IMR-90 (cell line): ENCODE data around the gene BTD. TPM values are rescaled to one million over a fixed set of nuclear protein-coding genes. Genes with fewer than 3 reads are reported as not detected.

Experiments used
- ATAC-seq: fragments of 200-7000 bp; cut with Tn5 transposase; 2 replicates; pipeline ENCODE4 v1.9.1; 2020; ENCODE audit warnings: low read depth, mild to moderate bottlenecking, moderate library complexity
- BruUV-seq: library from RNA; stranded (reverse); fragments of 400-500 nt; replicated peaks from 2 replicates; lab custom pipeline; 2021; lab: Mats Ljungman, UMichigan
- CTCF ChIA-PET: fragments of 300-600 bp; formaldehyde crosslinking; extraction: SDS; loops from one replicate; lab custom pipeline; 2021; ENCODE audit warnings: antibody characterized with exemption; lab: Yijun Ruan, JAX
- POLR2A ChIA-PET: fragments of 300-600 bp; sonication (Branson Sonifier 250); formaldehyde crosslinking; loops from one replicate; lab custom pipeline; 2022; ENCODE audit warnings: antibody characterized with exemption; ENCODE audit not compliant: unreplicated experiment; lab: Charles Lee
- DNase-seq: peaks from one replicate; pipeline ENCODE4 v3.0.0; 2013
- H2AFZ ChIP-seq: replicated peaks from 2 replicates; pipeline ENCODE3; 2013; ENCODE audit warnings: low read length, mild to moderate bottlenecking; ENCODE audit not compliant: poor library complexity
- H2AK5ac ChIP-seq: 2 replicates; pipeline ENCODE4 v1.6.1; 2013; ENCODE audit warnings: low read depth, low read length, inconsistent platforms
- H2AK9ac ChIP-seq: replicated peaks from 2 replicates; pipeline ENCODE3; 2013; ENCODE audit warnings: mild to moderate bottlenecking, low read depth, low read length, moderate library complexity; ENCODE audit not compliant: poor library complexity
- H2BK120ac ChIP-seq: 2 replicates; pipeline ENCODE4 v1.6.1; 2013; ENCODE audit warnings: low read depth, low read length, inconsistent platforms
- H2BK15ac ChIP-seq: 3 replicates; pipeline ENCODE4 v1.6.1; 2013; ENCODE audit warnings: low read depth, low read length, inconsistent platforms
- H2BK20ac ChIP-seq: 2 replicates; pipeline ENCODE4 v1.6.1; 2013; ENCODE audit warnings: low read depth, mild to moderate bottlenecking, inconsistent platforms, low read length, moderate library complexity
- H2BK5ac ChIP-seq: 2 replicates; pipeline ENCODE4 v1.6.1; 2013; ENCODE audit warnings: mild to moderate bottlenecking, low read depth, low read length, inconsistent platforms; ENCODE audit not compliant: poor library complexity, severe bottlenecking
- H3K14ac ChIP-seq: replicated peaks from 2 replicates; pipeline ENCODE4 v1.6.1; 2013; ENCODE audit warnings: low read depth, low read length, inconsistent platforms
- H3K18ac ChIP-seq: 2 replicates; pipeline ENCODE4 v1.6.1; 2013; ENCODE audit warnings: low read depth, low read length, control low read depth
- H3K23ac ChIP-seq: 2 replicates; pipeline ENCODE4 v1.6.1; 2013; ENCODE audit warnings: low read depth, low read length, inconsistent platforms
- H3K27ac ChIP-seq: 2 replicates; pipeline ENCODE4 v1.5.1; 2013; ENCODE audit warnings: mild to moderate bottlenecking, control low read depth, low read length; ENCODE audit not compliant: insufficient read depth
- H3K27me3 ChIP-seq: 2 replicates; pipeline ENCODE4 v1.6.1; 2013; ENCODE audit warnings: low read length; ENCODE audit not compliant: control insufficient read depth, insufficient read depth
- H3K36me3 ChIP-seq: 2 replicates; pipeline ENCODE4 v1.6.1; 2013; ENCODE audit warnings: low read length, mixed read lengths; ENCODE audit not compliant: control insufficient read depth, insufficient read depth
- H3K4ac ChIP-seq: 2 replicates; pipeline ENCODE4 v1.6.1; 2013; ENCODE audit warnings: low read depth, low read length, inconsistent platforms
- H3K4me1 ChIP-seq: 2 replicates; pipeline ENCODE4 v1.6.1; 2013; ENCODE audit warnings: low read length, mixed read lengths; ENCODE audit not compliant: control insufficient read depth, insufficient read depth
- H3K4me2 ChIP-seq: 2 replicates; pipeline ENCODE4 v1.6.1; 2013; ENCODE audit warnings: low read depth, mild to moderate bottlenecking, control low read depth, low read length, moderate library complexity
- H3K4me3 ChIP-seq: 2 replicates; pipeline ENCODE4 v1.5.1; 2013; ENCODE audit warnings: low read depth, mild to moderate bottlenecking, control low read depth, low read length, moderate library complexity; ENCODE audit not compliant: insufficient read depth
- H3K56ac ChIP-seq: 2 replicates; pipeline ENCODE4 v1.6.1; 2013; ENCODE audit warnings: low read length, inconsistent platforms; ENCODE audit not compliant: insufficient read depth; ENCODE audit errors: extremely low read depth
- H3K79me1 ChIP-seq, 2 experiments: 2 replicates each; pipeline ENCODE4 v1.6.1; 2013; ENCODE audit warnings: low read length in 2 of 2, inconsistent platforms in 1 of 2, low read depth in 1 of 2
- H3K9ac ChIP-seq: 2 replicates; pipeline ENCODE4 v1.6.1; 2013; ENCODE audit warnings: low read depth, low read length, control low read depth
- H3K9me1 ChIP-seq: 2 replicates; pipeline ENCODE4 v1.6.1; 2013; ENCODE audit warnings: low read length, inconsistent platforms; ENCODE audit not compliant: insufficient read depth
- H3K9me3 ChIP-seq: 2 replicates; pipeline ENCODE4 v1.6.1; 2013; ENCODE audit warnings: low read length; ENCODE audit not compliant: control insufficient read depth, insufficient read depth
- H4K20me1 ChIP-seq: 2 replicates; pipeline ENCODE4 v1.6.1; 2013; ENCODE audit warnings: low read length, inconsistent platforms; ENCODE audit not compliant: insufficient read depth
- H4K5ac ChIP-seq: 2 replicates; pipeline ENCODE4 v1.6.1; 2013; ENCODE audit warnings: mild to moderate bottlenecking, low read depth, low read length, control low read depth
- H4K8ac ChIP-seq, 2 experiments: 2 replicates each; pipeline ENCODE4 v1.6.1; 2013; ENCODE audit warnings: low read depth in 2 of 2, low read length in 2 of 2, control low read depth in 1 of 2, inconsistent platforms in 1 of 2
- H4K91ac ChIP-seq: 2 replicates; pipeline ENCODE4 v1.6.1; 2013; ENCODE audit warnings: low read depth, low read length, inconsistent platforms; ENCODE audit not compliant: insufficient read depth
- BHLHE40 ChIP-seq: fragments of 150-350 bp; IDR thresholded peaks from 2 replicates; pipeline ENCODE4 v1.6.1; 2016; ENCODE audit warnings: mild to moderate bottlenecking, low read depth, low read length
- CEBPB ChIP-seq: IDR thresholded peaks from 2 replicates; pipeline ENCODE4 v1.6.1; 2012; ENCODE audit warnings: low read depth, low read length, improper control_type of control experiment
- CHD1 ChIP-seq: IDR thresholded peaks from 2 replicates; pipeline ENCODE4 v1.6.1; 2012; ENCODE audit warnings: low read depth, low read length, improper control_type of control experiment
- ELK1 ChIP-seq: fragments of 150-350 bp; IDR thresholded peaks from 2 replicates; pipeline ENCODE4 v1.6.1; 2016; ENCODE audit warnings: low read depth, mild to moderate bottlenecking, low read length, moderate library complexity, borderline replicate concordance
- FOS ChIP-seq: fragments of 150-350 bp; IDR thresholded peaks from 2 replicates; pipeline ENCODE4 v1.6.1; 2016; ENCODE audit warnings: low read depth, low read length
- MAFK ChIP-seq: IDR thresholded peaks from 2 replicates; pipeline ENCODE4 v1.6.1; 2012; ENCODE audit warnings: low read depth, low read length, improper control_type of control experiment
- MAZ ChIP-seq: IDR thresholded peaks from 2 replicates; pipeline ENCODE4 v1.6.1; 2012; ENCODE audit warnings: low read depth, mild to moderate bottlenecking, low read length, improper control_type of control experiment, moderate library complexity, borderline replicate concordance
- MXI1 ChIP-seq: IDR thresholded peaks from 2 replicates; pipeline ENCODE4 v1.6.1; 2012; ENCODE audit warnings: low read depth, mild to moderate bottlenecking, low read length, moderate library complexity, borderline replicate concordance
- NFE2L2 ChIP-seq: fragments of 150-350 bp; IDR thresholded peaks from 2 replicates; pipeline ENCODE4 v1.6.1; 2016; ENCODE audit warnings: low read depth, mild to moderate bottlenecking, low read length
- POLR2A ChIP-seq: IDR thresholded peaks from 2 replicates; pipeline ENCODE4 v1.6.1; 2012; ENCODE audit warnings: mild to moderate bottlenecking, low read depth, low read length
- RAD21 ChIP-seq: IDR thresholded peaks from 2 replicates; pipeline ENCODE4 v1.6.1; 2012; ENCODE audit warnings: low read length, improper control_type of control experiment
- RCOR1 ChIP-seq: IDR thresholded peaks from 2 replicates; pipeline ENCODE4 v1.6.1; 2012; ENCODE audit warnings: mild to moderate bottlenecking, low read length, improper control_type of control experiment; ENCODE audit not compliant: insufficient replicate concordance
- RFX5 ChIP-seq: IDR thresholded peaks from 2 replicates; pipeline ENCODE4 v1.8.0; 2012; ENCODE audit warnings: low read depth, mild to moderate bottlenecking, low read length, moderate library complexity
- SMC3 ChIP-seq: fragments of 150-350 bp; IDR thresholded peaks from 2 replicates; pipeline ENCODE4 v1.6.1; 2016; ENCODE audit warnings: low read depth, mild to moderate bottlenecking, antibody characterized with exemption, low read length, moderate library complexity
- WGBS, 2 experiments: methylation state at CpG; one replicate each; pipeline versions ENCODE4 v1.1.5 to v1.1.7; 2013; ENCODE audit warnings: missing lambda C conversion rate in 2 of 2; ENCODE audit not compliant: insufficient read length in 1 of 2; ENCODE audit errors: extremely low coverage in 2 of 2; 5-methylcytosine and 5-hydroxymethylcytosine counted together
- dilution Hi-C: fragments of 300-500 bp; cut with HindIII; formaldehyde crosslinking; loops from one replicate; pipeline ENCODE4 v1.14.3; 2018; ENCODE audit warnings: low sequenced_read_pairs; ENCODE audit not compliant: unreplicated experiment
- in situ Hi-C: fragments of 300-500 bp; cut with MboI; formaldehyde crosslinking; loops from 3 replicates; pipeline ENCODE4 v1.14.3; 2019; ENCODE audit warnings: low sequenced_read_pairs, inconsistent platforms, mixed read lengths
- intact Hi-C: fragments of 100-400 bp; cut with micrococcal nuclease; formaldehyde crosslinking; loops from 2 replicates; pipeline ENCODE4 v1.10.0; 2022
- polyA plus RNA-seq, 3 experiments: library from polyadenylated mRNA; depleted of rRNA; stranded (reverse); fragments of >200 nt; gene quantifications; 2 replicates each; pipeline ENCODE4 v1.2.3, GENCODE V29; 2012; ENCODE audit warnings: low replicate concordance in 1 of 3
- total RNA-seq: library from RNA; depleted of rRNA; stranded (reverse); fragments of >200 nt; gene quantifications from 2 replicates; pipeline ENCODE4 v1.2.3, GENCODE V29; 2012
- TF ChIP-seq, protein P1 (sequence below): conservative IDR thresholded peaks from 2 replicates; pipeline ENCODE4 v1.5.1; 2012; ENCODE audit warnings: mild to moderate bottlenecking, low read depth, low read length, improper control_type of control experiment
- TF ChIP-seq, protein P2 (sequence below): fragments of 150-350 bp; IDR thresholded peaks from 2 replicates; pipeline ENCODE4 v1.6.1; 2017; ENCODE audit warnings: mild to moderate bottlenecking, antibody characterized with exemption, low read length, low read depth

Gene BTD
- total and polyA plus RNA-seq, 2 of the 4 experiments (the other 2 are of a cell fraction) = 14.8 to 21.1 TPM

GRCh38 chr3:15562560-15562959 is 39.0 kb upstream of the BTD start:
- Histone ChIP-seq H3K9me3 (no peaks in the 10 kb centered on the region), H3K23ac (no peak overlapping the region), H4K91ac (no peak overlapping the region), H2BK120ac (no peak overlapping the region), H3K56ac (no peak overlapping the region), H3K4ac (no peak overlapping the region), H3K4me1 (no peaks in the 10 kb centered on the region), H3K36me3 (peaks cover 24% of the 10 kb centered on the region), H3K4me3 (no peak overlapping the region), H3K27me3 (no peaks in the 10 kb centered on the region), H2AK9ac (no peak overlapping the region), H2AFZ (no peak overlapping the region), H2AK5ac (no peak overlapping the region), H4K5ac (no peak overlapping the region), H4K20me1 (no peaks in the 10 kb centered on the region), H3K18ac (no peak overlapping the region), H2BK5ac (no peak overlapping the region), H3K4me2 (no peak overlapping the region), H3K79me1 (no peaks in the 10 kb centered on the region), H3K14ac (no peak overlapping the region), H2BK15ac (no peak overlapping the region), H2BK20ac (no peak overlapping the region), H3K9me1 (no peaks in the 10 kb centered on the region), H3K9ac (no peak overlapping the region), H4K8ac (no peak overlapping the region), H3K27ac (no peak overlapping the region)
- dilution Hi-C loops = no loop called here
- ATAC-seq (no peak), DNase-seq (no peak)
- in situ Hi-C loops = no loop called here
- BruUV-seq = no TSS peak
- TF ChIP-seq, protein P1, sequence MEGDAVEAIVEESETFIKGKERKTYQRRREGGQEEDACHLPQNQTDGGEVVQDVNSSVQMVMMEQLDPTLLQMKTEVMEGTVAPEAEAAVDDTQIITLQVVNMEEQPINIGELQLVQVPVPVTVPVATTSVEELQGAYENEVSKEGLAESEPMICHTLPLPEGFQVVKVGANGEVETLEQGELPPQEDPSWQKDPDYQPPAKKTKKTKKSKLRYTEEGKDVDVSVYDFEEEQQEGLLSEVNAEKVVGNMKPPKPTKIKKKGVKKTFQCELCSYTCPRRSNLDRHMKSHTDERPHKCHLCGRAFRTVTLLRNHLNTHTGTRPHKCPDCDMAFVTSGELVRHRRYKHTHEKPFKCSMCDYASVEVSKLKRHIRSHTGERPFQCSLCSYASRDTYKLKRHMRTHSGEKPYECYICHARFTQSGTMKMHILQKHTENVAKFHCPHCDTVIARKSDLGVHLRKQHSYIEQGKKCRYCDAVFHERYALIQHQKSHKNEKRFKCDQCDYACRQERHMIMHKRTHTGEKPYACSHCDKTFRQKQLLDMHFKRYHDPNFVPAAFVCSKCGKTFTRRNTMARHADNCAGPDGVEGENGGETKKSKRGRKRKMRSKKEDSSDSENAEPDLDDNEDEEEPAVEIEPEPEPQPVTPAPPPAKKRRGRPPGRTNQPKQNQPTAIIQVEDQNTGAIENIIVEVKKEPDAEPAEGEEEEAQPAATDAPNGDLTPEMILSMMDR = no peak
- TF ChIP-seq, protein P2, sequence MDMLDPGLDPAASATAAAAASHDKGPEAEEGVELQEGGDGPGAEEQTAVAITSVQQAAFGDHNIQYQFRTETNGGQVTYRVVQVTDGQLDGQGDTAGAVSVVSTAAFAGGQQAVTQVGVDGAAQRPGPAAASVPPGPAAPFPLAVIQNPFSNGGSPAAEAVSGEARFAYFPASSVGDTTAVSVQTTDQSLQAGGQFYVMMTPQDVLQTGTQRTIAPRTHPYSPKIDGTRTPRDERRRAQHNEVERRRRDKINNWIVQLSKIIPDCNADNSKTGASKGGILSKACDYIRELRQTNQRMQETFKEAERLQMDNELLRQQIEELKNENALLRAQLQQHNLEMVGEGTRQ = no peak
- TF ChIP-seq CEBPB = no peak
- no peak for TF ChIP-seq RAD21
- no peak for TF ChIP-seq BHLHE40
- no peak for TF ChIP-seq CHD1
- no peak for TF ChIP-seq RFX5
- no peak for TF ChIP-seq MXI1
- no peak for TF ChIP-seq SMC3
- TF ChIP-seq MAFK = no peak
- TF ChIP-seq POLR2A = no peak
- TF ChIP-seq NFE2L2 = no peak
- no peak for TF ChIP-seq MAZ
- TF ChIP-seq RCOR1 = no peak
- TF ChIP-seq ELK1 = no peak
- no peak for TF ChIP-seq FOS
- 100% methylated on average over 1 of the region's 5 CpGs; no CpG with 5 or more reads in 1 of the 2 experiments for WGBS, 2 experiments
- ChIA-PET CTCF (no interaction called here), POLR2A (no interaction called here)
- intact Hi-C loops = no loop called here
